GM15510 (cell line): Measurements from ENCODE around the gene PCDHB9.
"Not testable (repeated sequence)": the region's sequence is repeated elsewhere in the genome, so short reads cannot be mapped to it uniquely, and the experiment has no call there.

Experiments used
- POLR2A ChIP-seq: IDR thresholded peaks from 3 replicates; pipeline ENCODE4 v1.6.1; 2011; ENCODE audit warnings: borderline replicate concordance; ENCODE audit not compliant: insufficient read length; ENCODE audit errors: extremely low read depth

The PCDHB9 gene

DNA sequence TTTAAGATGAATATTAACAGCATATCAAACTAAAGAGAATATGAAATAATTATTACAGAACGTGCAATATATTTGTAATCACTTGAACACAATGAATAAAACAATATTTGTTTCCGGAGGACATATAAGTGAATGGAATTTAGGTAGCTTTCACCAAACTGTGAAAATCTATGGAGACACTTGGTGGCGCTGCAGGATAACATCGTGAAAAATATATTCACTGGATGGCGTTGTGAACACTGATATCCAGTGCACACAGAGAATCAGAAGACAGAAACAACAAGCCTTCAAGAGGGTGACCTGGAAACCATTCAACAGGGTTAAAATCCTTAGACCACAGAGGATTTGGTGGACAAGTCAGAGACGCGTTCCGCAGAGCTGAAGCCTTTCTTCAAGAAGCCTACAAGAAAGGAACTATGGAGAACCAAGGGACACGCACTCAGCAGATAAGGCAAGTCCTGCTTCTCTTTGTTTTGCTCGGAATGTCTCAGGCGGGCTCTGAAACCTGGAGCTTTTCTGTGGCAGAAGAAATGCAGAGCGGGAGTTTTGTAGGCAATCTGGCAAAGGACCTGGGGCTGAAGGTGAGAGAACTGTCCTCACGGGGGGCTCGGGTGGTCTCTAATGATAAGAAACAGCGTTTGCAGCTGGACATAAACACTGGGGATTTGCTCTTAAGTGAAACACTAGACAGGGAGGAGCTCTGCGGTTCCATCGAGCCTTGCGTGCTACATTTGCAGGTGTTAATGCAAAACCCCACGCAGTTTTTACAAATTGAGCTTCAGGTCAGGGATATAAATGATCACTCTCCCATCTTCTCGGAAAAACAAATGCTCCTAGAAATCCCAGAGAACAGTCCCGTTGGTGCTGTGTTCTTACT, 12.6 kb downstream of the PCDHB9 start, which contains the start of gene PCDHB11:
Gene PCDHB11, plus strand, starts transcription at position 269 of the 877 bp plus-strand sequence. Its CDS starts 148 bp downstream, at position 417.
- no peak for TF ChIP-seq POLR2A

DNA sequence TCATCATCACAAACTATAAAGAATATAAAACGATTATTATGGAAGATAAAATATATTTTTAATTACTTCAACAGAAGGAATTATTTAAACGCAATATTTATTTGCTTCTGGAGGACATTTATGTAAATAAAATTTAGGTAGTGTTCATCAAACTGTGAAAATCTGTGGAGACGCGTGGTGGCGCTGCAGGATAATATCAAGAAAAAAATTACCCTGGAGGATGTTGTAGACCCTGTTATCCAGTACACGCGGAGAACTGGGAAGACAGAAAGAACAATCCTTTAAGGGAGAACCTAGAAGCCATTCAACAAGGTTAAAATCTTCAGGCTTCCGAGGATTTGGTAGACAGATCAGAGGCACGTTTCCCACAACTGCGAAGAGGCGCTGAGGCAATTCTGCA, 21.5 kb downstream of the PCDHB9 start, which contains the start of gene PCDHB12:
Gene PCDHB12, plus strand, starts transcription at position 242 of the 400 bp plus-strand sequence. CDS start 189 bp downstream, outside the sequence.
- TF ChIP-seq POLR2A = no peak

DNA sequence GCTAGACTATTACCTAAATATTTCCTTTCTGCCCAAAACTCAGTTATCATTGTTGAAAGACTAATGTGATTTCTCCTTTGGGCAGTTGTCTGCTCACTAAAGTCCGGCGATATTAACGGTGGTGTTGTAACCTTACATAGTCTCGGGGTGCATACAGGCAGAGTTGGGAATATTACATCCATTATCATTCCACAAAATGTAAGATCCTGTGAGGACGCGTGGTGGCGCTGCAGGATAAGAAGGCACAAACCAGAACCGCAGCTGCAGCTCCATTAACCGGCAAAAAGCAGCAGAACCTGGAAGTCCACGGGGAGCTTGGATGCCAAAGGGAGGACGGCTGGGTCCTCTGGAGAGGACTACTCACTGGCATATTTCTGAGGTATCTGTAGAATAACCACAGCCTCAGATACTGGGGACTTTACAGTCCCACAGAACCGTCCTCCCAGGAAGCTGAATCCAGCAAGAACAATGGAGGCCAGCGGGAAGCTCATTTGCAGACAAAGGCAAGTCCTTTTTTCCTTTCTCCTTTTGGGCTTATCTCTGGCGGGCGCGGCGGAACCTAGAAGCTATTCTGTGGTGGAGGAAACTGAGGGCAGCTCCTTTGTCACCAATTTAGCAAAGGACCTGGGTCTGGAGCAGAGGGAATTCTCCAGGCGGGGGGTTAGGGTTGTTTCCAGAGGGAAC, 26.8 kb downstream of the PCDHB9 start, which contains the start of gene PCDHB13:
Gene PCDHB13, plus strand, starts transcription at position 264 of the 684 bp plus-strand sequence. Its CDS starts 205 bp downstream, at position 469.
- not testable (repeated sequence) for TF ChIP-seq POLR2A

DNA sequence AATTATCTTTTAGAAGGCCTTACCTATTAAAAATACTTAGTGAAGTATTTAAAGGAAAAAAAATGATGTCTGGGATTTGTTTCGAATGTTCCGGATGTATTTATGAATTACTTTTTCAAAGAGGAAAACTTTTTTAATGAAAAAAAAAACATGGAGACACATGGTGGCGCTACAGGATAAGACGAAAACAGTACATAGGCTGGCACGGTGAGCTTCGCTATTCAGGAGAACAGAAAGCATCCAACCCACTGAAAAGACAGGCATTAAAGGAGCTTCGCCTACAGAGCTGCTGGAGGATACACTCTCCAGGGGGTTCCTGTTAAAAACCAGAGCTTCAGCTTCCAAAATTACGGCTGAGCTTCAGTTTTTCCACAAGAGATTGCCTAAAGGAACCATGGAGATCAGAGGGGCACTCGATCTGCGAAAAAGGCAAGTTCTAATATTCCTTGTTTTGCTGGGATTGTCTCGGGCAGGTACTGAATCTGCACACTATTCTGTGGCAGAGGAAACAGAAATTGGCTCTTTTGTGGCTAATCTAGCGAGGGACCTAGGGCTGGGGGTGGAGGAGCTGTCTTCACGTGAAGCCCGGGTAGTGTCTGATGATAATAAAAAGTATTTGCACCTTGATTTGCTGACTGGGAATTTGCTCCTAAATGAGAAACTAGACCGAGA, 36.3 kb downstream of the PCDHB9 start, which contains the start of gene PCDHB14:
Gene PCDHB14, plus strand, starts transcription at position 232 of the 672 bp plus-strand sequence. Its CDS starts 163 bp downstream, at position 395.
- no peak for TF ChIP-seq POLR2A

DNA sequence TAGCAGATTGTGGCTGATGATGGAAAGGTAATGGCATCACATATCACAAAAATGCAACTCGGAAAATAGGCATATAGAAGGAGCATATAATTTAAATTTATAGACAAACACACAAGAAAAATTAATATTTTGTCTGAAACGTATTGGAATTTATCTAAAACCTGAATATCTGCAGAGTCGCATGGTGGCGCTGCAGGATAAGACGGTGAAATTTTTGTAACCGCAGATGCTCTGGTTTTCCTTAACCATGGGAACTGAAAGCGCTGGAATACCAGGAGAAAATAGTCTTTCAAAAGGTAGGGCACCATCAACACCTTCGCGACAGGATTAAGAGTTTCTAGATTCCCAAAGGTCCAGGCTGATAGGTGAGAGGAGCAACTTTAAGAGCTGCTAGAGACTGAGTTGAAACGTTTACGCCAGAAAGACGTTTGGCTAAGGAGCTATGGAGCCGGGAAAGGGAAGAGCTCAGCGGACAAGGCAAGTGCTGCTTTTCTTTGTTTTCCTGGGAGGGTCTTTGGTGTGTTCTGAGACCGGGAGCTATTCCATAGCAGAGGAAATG, 47.2 kb downstream of the PCDHB9 start:
- no peak for TF ChIP-seq POLR2A

DNA sequence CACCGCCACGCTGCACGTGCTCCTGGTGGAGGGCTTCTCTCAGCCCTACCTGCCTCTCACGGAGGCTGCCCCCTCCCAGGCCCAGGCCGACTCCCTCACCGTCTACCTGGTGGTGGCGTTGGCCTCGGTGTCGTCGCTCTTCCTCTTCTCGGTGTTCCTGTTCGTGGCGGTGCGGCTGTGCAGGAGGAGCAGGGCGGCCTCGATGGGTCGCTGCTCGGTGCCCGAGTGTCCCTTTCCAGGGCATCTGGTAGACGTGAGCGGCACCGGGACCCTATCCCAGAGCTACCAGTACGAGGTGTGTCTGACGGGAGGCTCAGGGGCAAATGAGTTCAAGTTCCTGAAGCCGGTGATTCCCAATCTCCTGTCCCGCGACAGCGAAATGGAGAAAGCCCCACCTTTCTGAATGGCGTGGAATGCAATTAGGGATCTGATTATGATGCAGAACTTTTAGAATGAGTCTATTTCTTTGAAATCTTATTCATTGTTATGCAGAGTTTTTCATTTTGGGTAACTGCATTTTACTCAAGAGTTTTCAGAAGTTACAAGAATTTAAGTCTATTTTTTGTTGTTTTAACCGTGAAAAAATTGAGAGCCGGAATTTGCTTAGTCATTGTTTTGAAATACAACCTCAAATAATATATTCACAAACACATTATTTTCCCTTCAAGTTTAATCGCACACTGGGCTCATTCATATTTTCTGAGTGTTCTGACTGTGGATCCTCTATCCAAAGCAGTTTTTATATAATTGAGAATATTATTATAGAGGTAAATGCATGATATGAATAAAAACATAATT, 49.8 kb downstream of the PCDHB9 start:
- TF ChIP-seq POLR2A = no peak
